ACC112 (cell line): ENCODE results near the gene NRG3.

ENCODE experiments used
- H2AFZ ChIP-seq: fragments of 200-600 bp; sonication (generic); one replicate; pipeline ENCODE4 v1.6.0; 2017; ENCODE audit warnings: antibody characterized with exemption, low read length; ENCODE audit not compliant: unreplicated experiment
- H3K27ac ChIP-seq: fragments of 200-600 bp; sonication (generic); 2 replicates; pipeline ENCODE4 v1.5.1; 2014; ENCODE audit warnings: low read depth, mild to moderate bottlenecking, antibody characterized with exemption, low read length, moderate library complexity
- H3K27me3 ChIP-seq: fragments of 200-600 bp; sonication (generic); 2 replicates; pipeline ENCODE4 v1.6.1; 2014; ENCODE audit warnings: mild to moderate bottlenecking, antibody characterized with exemption, low read length, moderate library complexity, mixed read lengths; ENCODE audit not compliant: insufficient read depth
- H3K36me3 ChIP-seq: fragments of 200-600 bp; sonication (generic); 2 replicates; pipeline ENCODE4 v1.6.1; 2016; ENCODE audit warnings: mild to moderate bottlenecking, antibody characterized with exemption, low read length, moderate library complexity, mixed read lengths; ENCODE audit not compliant: insufficient read depth
- H3K4me1 ChIP-seq: fragments of 200-600 bp; sonication (generic); one replicate; pipeline ENCODE4 v1.6.1; 2016; ENCODE audit warnings: low read length, mixed read lengths; ENCODE audit not compliant: insufficient read depth, unreplicated experiment, control insufficient read depth
- H3K4me3 ChIP-seq: fragments of 200-600 bp; sonication (generic); 2 replicates; pipeline ENCODE4 v1.5.1; 2014; ENCODE audit warnings: mild to moderate bottlenecking, low read depth, low read length
- H3K79me2 ChIP-seq: fragments of 200-600 bp; sonication (generic); one replicate; pipeline ENCODE4 v1.6.0; 2016; ENCODE audit warnings: low read length; ENCODE audit not compliant: control insufficient read depth, unreplicated experiment, insufficient read depth

NRG3 gene

GRCh38 chr10:81953420-81953819 lies 78.4 kb downstream of the NRG3 start:
- Histone ChIP-seq H3K4me3 (no peak overlapping the region), H3K79me2 (no peaks in the 10 kb centered on the region), H3K36me3 (no peaks in the 10 kb centered on the region), H3K4me1 (no peaks in the 10 kb centered on the region), H2AFZ (no peak overlapping the region), H3K27me3 (no peaks in the 10 kb centered on the region), H3K27ac (no peak overlapping the region)

GRCh38 chr10:81957976-81958375 lies 83.0 kb downstream of the NRG3 start:
- no peak overlapping the region for H3K4me3 ChIP-seq
- no peaks in the 10 kb centered on the region for H3K4me1 ChIP-seq
- no peaks in the 10 kb centered on the region for H3K79me2 ChIP-seq
- H3K36me3 ChIP-seq, result no peaks in the 10 kb centered on the region
- no peak overlapping the region for H2AFZ ChIP-seq
- H3K27ac ChIP-seq, result no peak overlapping the region
- H3K27me3 ChIP-seq, result no peaks in the 10 kb centered on the region

- H3K27ac ChIP-seq, result no peak overlapping the region
- no peaks in the 10 kb centered on the region for H3K36me3 ChIP-seq
- no peak overlapping the region for H3K4me3 ChIP-seq
- no peaks in the 10 kb centered on the region for H3K4me1 ChIP-seq
- H3K27me3 ChIP-seq, result no peaks in the 10 kb centered on the region
- no peaks in the 10 kb centered on the region for H3K79me2 ChIP-seq
- H2AFZ ChIP-seq, result no peak overlapping the region
Observed at GRCh38 chr10:81959016-81959415, 84.0 kb downstream of the NRG3 start.

- Histone ChIP-seq H3K36me3 (no peaks in the 10 kb centered on the region), H3K27me3 (no peaks in the 10 kb centered on the region), H2AFZ (no peak overlapping the region), H3K27ac (no peak overlapping the region), H3K79me2 (no peaks in the 10 kb centered on the region), H3K4me1 (no peaks in the 10 kb centered on the region), H3K4me3 (no peak overlapping the region)
Observed at GRCh38 chr10:81961451-81962184, 86.6 kb downstream of the NRG3 start.

- Histone ChIP-seq H2AFZ (no peak overlapping the region), H3K4me3 (no peak overlapping the region), H3K27me3 (no peaks in the 10 kb centered on the region), H3K79me2 (no peaks in the 10 kb centered on the region), H3K27ac (no peak overlapping the region), H3K4me1 (no peaks in the 10 kb centered on the region), H3K36me3 (no peaks in the 10 kb centered on the region)
Observed at GRCh38 chr10:81963606-81964005, 88.6 kb downstream of the NRG3 start.

- Histone ChIP-seq H2AFZ (no peak overlapping the region), H3K27me3 (no peaks in the 10 kb centered on the region), H3K79me2 (no peaks in the 10 kb centered on the region), H3K4me1 (no peaks in the 10 kb centered on the region), H3K36me3 (no peaks in the 10 kb centered on the region), H3K27ac (no peak overlapping the region), H3K4me3 (no peak overlapping the region)
Observed at GRCh38 chr10:81967716-81968115, 92.7 kb downstream of the NRG3 start.

- Histone ChIP-seq H3K79me2 (no peaks in the 10 kb centered on the region), H3K4me3 (no peak overlapping the region), H3K27ac (no peak overlapping the region), H3K27me3 (no peaks in the 10 kb centered on the region), H3K4me1 (no peaks in the 10 kb centered on the region), H3K36me3 (no peaks in the 10 kb centered on the region), H2AFZ (no peak overlapping the region)
Observed at GRCh38 chr10:81969136-81969535, 94.1 kb downstream of the NRG3 start.

- no peaks in the 10 kb centered on the region for H3K79me2 ChIP-seq
- H3K27me3 ChIP-seq, result no peaks in the 10 kb centered on the region
- no peak overlapping the region for H3K27ac ChIP-seq
- no peak overlapping the region for H3K4me3 ChIP-seq
- H3K36me3 ChIP-seq, result no peaks in the 10 kb centered on the region
- H3K4me1 ChIP-seq, result no peaks in the 10 kb centered on the region
- no peak overlapping the region for H2AFZ ChIP-seq
Observed at GRCh38 chr10:81978238-81978637, 103.2 kb downstream of the NRG3 start.

GRCh38 chr10:81981724-81982123 lies 106.7 kb downstream of the NRG3 start:
- H3K36me3 ChIP-seq, result no peaks in the 10 kb centered on the region

GRCh38 chr10:81984428-81984827 lies 109.4 kb downstream of the NRG3 start:
- Histone ChIP-seq H3K4me1 (no peaks in the 10 kb centered on the region), H3K27me3 (no peaks in the 10 kb centered on the region), H3K79me2 (no peaks in the 10 kb centered on the region), H3K4me3 (no peak overlapping the region), H2AFZ (no peak overlapping the region), H3K36me3 (no peaks in the 10 kb centered on the region), H3K27ac (no peak overlapping the region)

More at GRCh38 chr10:81981724-81982123, 106.7 kb downstream of the NRG3 start:
- Histone ChIP-seq H2AFZ (no peak overlapping the region), H3K4me3 (no peak overlapping the region), H3K27ac (no peak overlapping the region), H3K79me2 (no peaks in the 10 kb centered on the region), H3K4me1 (no peaks in the 10 kb centered on the region), H3K27me3 (no peaks in the 10 kb centered on the region)

- Histone ChIP-seq H3K4me1 (no peaks in the 10 kb centered on the region), H2AFZ (no peak overlapping the region), H3K27me3 (no peaks in the 10 kb centered on the region), H3K36me3 (no peaks in the 10 kb centered on the region), H3K27ac (no peak overlapping the region), H3K4me3 (no peak overlapping the region), H3K79me2 (no peaks in the 10 kb centered on the region)
Observed at GRCh38 chr10:81995254-81995653, 120.3 kb downstream of the NRG3 start.
